ENCODE results near the gene MAN1A1. TPM values are rescaled to one million over a fixed set of nuclear protein-coding genes. Genes with fewer than 3 reads are reported as not detected.

The MAN1A1 gene
- total and polyA plus RNA-seq, 2 experiments from 2014 or later, result 117 to 245 TPM

DNA sequence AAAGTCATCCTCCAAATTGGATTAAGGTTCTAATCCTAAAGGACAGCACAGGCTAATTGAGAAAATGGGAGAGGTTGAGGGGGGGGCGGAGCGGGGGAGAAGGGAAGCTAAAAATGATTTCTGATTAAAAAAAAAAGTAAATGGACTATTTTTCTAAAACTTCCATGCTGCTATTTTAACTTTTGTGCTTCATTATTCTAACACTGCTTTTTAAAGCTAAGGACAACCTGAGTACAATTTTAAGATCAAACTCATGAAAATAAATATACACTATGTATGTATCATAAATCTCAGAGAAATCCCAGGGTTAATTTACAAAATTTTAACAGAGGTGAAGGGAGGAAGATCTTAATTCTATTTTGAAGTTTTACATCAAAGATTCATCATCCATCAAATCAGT is 4.4 kb downstream of the MAN1A1 start:
- Histone ChIP-seq H3K9me2 (replicated peaks; ENCODE audit: insufficient read depth) (no peaks in the 10 kb centered on the region), H3K9me3 (ENCODE audit: low read depth) (no peaks in the 10 kb centered on the region), H3K27ac (peak overlapping the region; percentile 18), H3K4me2 (peak overlapping the region; percentile 85), H3K27me3 (no peaks in the 10 kb centered on the region), H4K20me1 (ENCODE audit: insufficient read depth, poor library complexity, severe bottlenecking) (peaks cover 53% of the 10 kb centered on the region), H3K4me1 (ENCODE audit: insufficient read depth) (peaks cover 42% of the 10 kb centered on the region), H3K36me3 (replicated peaks; ENCODE audit: insufficient read depth, low read depth) (no peaks in the 10 kb centered on the region), H3K4me3 (peak overlapping the region; percentile 28), H3K79me2 (peaks cover 90% of the 10 kb centered on the region), H2AFZ (no peak overlapping the region)
- no peak for TF ChIP-seq EZH2phosphoT487 (IDR thresholded peaks at IDR 0.05; ENCODE audit: low read depth, severe bottlenecking, unreplicated experiment)
- no peak for TF ChIP-seq EZH2 (IDR thresholded peaks at IDR 0.05; ENCODE audit: borderline replicate concordance)
- TF ChIP-seq, protein P1, sequence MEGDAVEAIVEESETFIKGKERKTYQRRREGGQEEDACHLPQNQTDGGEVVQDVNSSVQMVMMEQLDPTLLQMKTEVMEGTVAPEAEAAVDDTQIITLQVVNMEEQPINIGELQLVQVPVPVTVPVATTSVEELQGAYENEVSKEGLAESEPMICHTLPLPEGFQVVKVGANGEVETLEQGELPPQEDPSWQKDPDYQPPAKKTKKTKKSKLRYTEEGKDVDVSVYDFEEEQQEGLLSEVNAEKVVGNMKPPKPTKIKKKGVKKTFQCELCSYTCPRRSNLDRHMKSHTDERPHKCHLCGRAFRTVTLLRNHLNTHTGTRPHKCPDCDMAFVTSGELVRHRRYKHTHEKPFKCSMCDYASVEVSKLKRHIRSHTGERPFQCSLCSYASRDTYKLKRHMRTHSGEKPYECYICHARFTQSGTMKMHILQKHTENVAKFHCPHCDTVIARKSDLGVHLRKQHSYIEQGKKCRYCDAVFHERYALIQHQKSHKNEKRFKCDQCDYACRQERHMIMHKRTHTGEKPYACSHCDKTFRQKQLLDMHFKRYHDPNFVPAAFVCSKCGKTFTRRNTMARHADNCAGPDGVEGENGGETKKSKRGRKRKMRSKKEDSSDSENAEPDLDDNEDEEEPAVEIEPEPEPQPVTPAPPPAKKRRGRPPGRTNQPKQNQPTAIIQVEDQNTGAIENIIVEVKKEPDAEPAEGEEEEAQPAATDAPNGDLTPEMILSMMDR (IDR thresholded peaks at IDR 0.05; ENCODE audit: poor library complexity), result no peak
- no peak for DNase-seq (ENCODE audit: low spot score)
- WGBS (ENCODE audit: low lambda C conversion rate, missing lambda C conversion rate), result 63% methylated on average over 2 of the region's 2 CpGs

DNA sequence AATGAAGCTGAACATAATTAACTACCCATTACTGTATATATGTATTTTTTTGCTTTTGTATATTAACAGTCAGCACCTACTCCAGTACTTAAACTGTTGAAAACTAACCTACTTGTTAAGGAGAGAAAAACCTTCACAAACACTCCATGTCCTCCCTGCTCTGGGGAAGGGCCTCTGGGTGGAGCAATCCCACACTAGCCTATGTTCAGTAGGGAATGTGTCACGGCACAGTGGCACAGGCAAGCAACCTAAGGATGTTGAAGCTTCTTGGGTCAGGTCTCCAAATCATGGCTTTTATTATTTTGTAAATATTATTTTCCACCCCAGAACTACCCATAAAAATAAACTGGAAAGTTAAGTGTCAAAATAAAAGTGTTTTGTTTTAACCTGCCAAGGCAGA is 5.3 kb downstream of the MAN1A1 start:
- no peak overlapping the region for H2AFZ ChIP-seq
- H3K4me1 ChIP-seq (ENCODE audit: insufficient read depth), result peaks cover 42% of the 10 kb centered on the region
- H3K36me3 ChIP-seq (replicated peaks; ENCODE audit: insufficient read depth, low read depth), result no peaks in the 10 kb centered on the region
- no peaks in the 10 kb centered on the region for H3K9me3 ChIP-seq (ENCODE audit: low read depth)
- peak overlapping the region; percentile 28 for H3K4me3 ChIP-seq
- peaks cover 57% of the 10 kb centered on the region for H4K20me1 ChIP-seq (ENCODE audit: insufficient read depth, poor library complexity, severe bottlenecking)
- TF ChIP-seq, protein P1 (IDR thresholded peaks at IDR 0.05; ENCODE audit: poor library complexity), result no peak
- TF ChIP-seq EZH2 (IDR thresholded peaks at IDR 0.05; ENCODE audit: borderline replicate concordance) (no peak), EZH2phosphoT487 (IDR thresholded peaks at IDR 0.05; ENCODE audit: low read depth, severe bottlenecking, unreplicated experiment) (no peak)
- peak overlapping the region; percentile 18 for H3K27ac ChIP-seq
- DNase-seq (ENCODE audit: low spot score), result no peak
- no peaks in the 10 kb centered on the region for H3K27me3 ChIP-seq
- H3K9me2 ChIP-seq (replicated peaks; ENCODE audit: insufficient read depth), result no peaks in the 10 kb centered on the region
- peaks cover 97% of the 10 kb centered on the region for H3K79me2 ChIP-seq
- H3K4me2 ChIP-seq, result peak overlapping the region; percentile 85
- 50% methylated on average over 1 of the region's 1 CpG for WGBS (ENCODE audit: low lambda C conversion rate, missing lambda C conversion rate)

DNA sequence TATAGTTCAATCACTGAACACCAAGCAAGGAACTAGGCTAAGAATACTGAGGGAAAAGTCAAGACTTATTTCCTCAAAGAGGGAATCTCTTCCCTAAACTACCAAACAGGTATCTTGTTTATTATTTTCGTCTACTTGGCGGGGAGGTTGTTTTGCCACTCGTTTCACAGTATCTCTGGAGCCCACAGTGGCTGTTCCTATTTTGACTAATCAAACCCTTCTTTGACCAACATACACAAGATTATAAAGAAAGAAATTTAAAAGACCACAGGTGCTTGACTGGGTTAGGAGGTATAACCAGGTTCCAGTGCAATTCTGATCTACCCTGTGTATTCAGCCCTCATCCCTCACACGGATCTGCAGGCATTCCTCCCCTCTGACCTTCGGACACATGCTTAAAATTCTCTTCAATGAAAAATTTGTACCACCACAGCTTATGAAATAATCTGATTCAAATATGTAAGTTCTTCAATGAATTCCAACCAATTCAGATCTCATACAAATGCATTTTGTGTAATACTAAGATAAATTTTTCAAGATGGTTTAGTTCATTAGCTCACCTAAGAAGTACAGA is 5.9 kb downstream of the MAN1A1 start:
- Histone ChIP-seq H4K20me1 (ENCODE audit: insufficient read depth, poor library complexity, severe bottlenecking) (peaks cover 63% of the 10 kb centered on the region), H3K79me2 (peaks cover 97% of the 10 kb centered on the region)

More for the DNA sequence above, 5.9 kb downstream of the MAN1A1 start:
- Histone ChIP-seq H3K27me3 (no peaks in the 10 kb centered on the region), H3K9me2 (replicated peaks; ENCODE audit: insufficient read depth) (no peaks in the 10 kb centered on the region), H3K4me3 (peak overlapping the region; percentile 14), H3K36me3 (replicated peaks; ENCODE audit: insufficient read depth, low read depth) (no peaks in the 10 kb centered on the region), H3K9me3 (ENCODE audit: low read depth) (no peaks in the 10 kb centered on the region), H3K27ac (peak overlapping the region; percentile 18), H3K4me1 (ENCODE audit: insufficient read depth) (peaks cover 42% of the 10 kb centered on the region), H2AFZ (no peak overlapping the region), H3K4me2 (peak overlapping the region; percentile 85)
- TF ChIP-seq EZH2 (IDR thresholded peaks at IDR 0.05; ENCODE audit: borderline replicate concordance) (no peak), EZH2phosphoT487 (IDR thresholded peaks at IDR 0.05; ENCODE audit: low read depth, severe bottlenecking, unreplicated experiment) (no peak)
- TF ChIP-seq, protein P1 (IDR thresholded peaks at IDR 0.05; ENCODE audit: poor library complexity), result no peak
- 82% methylated on average over 5 of the region's 5 CpGs for WGBS (ENCODE audit: low lambda C conversion rate, missing lambda C conversion rate)
- DNase-seq (ENCODE audit: low spot score), result no peak

Data from hepatocyte (in vitro differentiated cells).